Sigmoid colon (tissue), 3 donors: ENCODE data around the gene POGZ.
"Not testable (repeated sequence)": the region's sequence is repeated elsewhere in the genome, so short reads cannot be mapped to it uniquely, and the experiment has no call there.

Experiments
- CTCF ChIP-seq, 4 experiments: fragments of 450-650 bp in 3 of 4; fragments of 200-600 bp in 1 of 4; IDR thresholded peaks; one replicate each; pipeline ENCODE4 v1.5.1; 2016 to 2019; ENCODE audit warnings: antibody characterized with exemption in 4 of 4, mild to moderate bottlenecking in 3 of 4, moderate library complexity in 2 of 4
- POLR2A ChIP-seq, 2 donors: fragments of 450-650 bp; IDR thresholded peaks; one replicate each; pipeline ENCODE4 v1.6.1; 2016; ENCODE audit warnings: antibody characterized with exemption in 2 of 2, mild to moderate bottlenecking in 2 of 2, moderate library complexity in 2 of 2

GRCh38 chr1:151396265-151396664, 63.0 kb downstream of the POGZ start:
- TF ChIP-seq POLR2A, CTCF (IDR thresholded peaks at IDR 0.05): not testable (repeated sequence)
